AG04450 (cell line): Measurements from ENCODE around the gene OR2M5. TPM values are rescaled to one million over a fixed set of nuclear protein-coding genes. Genes with fewer than 3 reads are reported as not detected.

Experiments used
- CTCF ChIA-PET: fragments of 300-600, 350-600 bp; formaldehyde crosslinking; extraction: SDS; loops from one replicate; lab custom pipeline; 2022; ENCODE audit warnings: antibody characterized with exemption, inconsistent platforms; lab: Charles Lee
- POLR2A ChIA-PET: fragments of 350-600 bp; formaldehyde crosslinking; extraction: SDS; loops from one replicate; lab custom pipeline; 2021; ENCODE audit warnings: antibody characterized with exemption, inconsistent platforms; lab: Yijun Ruan, JAX
- DNase-seq: peaks from one replicate; pipeline ENCODE4 v3.0.0-alpha.2; 2011; ENCODE audit warnings: low read depth, low spot score
- H3K27ac ChIP-seq: one replicate; pipeline ENCODE4 v1.5.1; 2012; ENCODE audit warnings: low read depth, low read length, control low read depth
- H3K27me3 ChIP-seq: one replicate; pipeline ENCODE4 v1.6.0; 2012; ENCODE audit warnings: low read length; ENCODE audit not compliant: control insufficient read depth, insufficient read depth
- H3K4me3 ChIP-seq: 2 replicates; pipeline ENCODE4 v1.5.1; 2011; ENCODE audit warnings: mild to moderate bottlenecking, low read depth, low read length, control low read depth
- H3K9me3 ChIP-seq: 2 replicates; pipeline ENCODE4 v1.5.1; 2012; ENCODE audit warnings: low read length; ENCODE audit not compliant: control insufficient read depth, insufficient read depth
- CTCF ChIP-seq: IDR thresholded peaks from 2 replicates; pipeline ENCODE4 v1.5.1; 2011; ENCODE audit warnings: low read depth, low read length, control low read depth, inconsistent platforms
- polyA plus RNA-seq: library from polyadenylated mRNA; depleted of rRNA; stranded (reverse); fragments of >200 nt; gene quantifications from 2 replicates; pipeline ENCODE4 v1.2.3, GENCODE V29; 2011

The OR2M5 gene
- polyA plus RNA-seq, 1 experiment, result not detected

- Histone ChIP-seq H3K27ac (no peak overlapping the region), H3K9me3 (peaks cover 15% of the 10 kb centered on the region; the same call in 1 of the 2 replicates), H3K4me3 (no peak overlapping the region), H3K27me3 (no peaks in the 10 kb centered on the region)
- ChIA-PET POLR2A (no interaction called here), CTCF (no interaction called here)
- no peak for DNase-seq
- no peak for TF ChIP-seq CTCF
These were observed 11.0 kb downstream of the OR2M5 start for GRCh38 chr1:248155927-248156326.

DNA sequence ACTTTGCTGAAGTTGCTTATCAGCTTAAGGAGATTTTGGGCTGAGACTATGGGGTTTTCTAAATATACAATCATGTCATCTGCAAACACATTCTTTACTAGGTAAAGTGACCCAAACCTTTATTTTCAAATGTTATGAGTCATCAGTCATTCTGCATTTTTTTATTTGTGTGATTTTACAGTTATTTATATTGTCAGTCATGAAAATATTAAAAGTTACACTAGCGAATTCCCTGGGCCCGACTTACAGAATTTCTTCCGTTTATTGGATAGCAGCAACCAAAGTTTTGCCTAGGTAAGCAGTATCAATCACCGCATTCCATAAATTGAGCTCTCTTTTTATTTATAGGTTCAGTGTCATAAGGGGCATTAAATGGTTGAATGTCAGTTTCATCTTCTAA, 13.8 kb downstream of the OR2M5 start:
- no peak overlapping the region for H3K4me3 ChIP-seq
- H3K9me3 ChIP-seq, result peaks cover 4% of the 10 kb centered on the region; the same call in 1 of the 2 replicates
- no peak overlapping the region for H3K27ac ChIP-seq
- no peaks in the 10 kb centered on the region for H3K27me3 ChIP-seq
- CTCF ChIA-PET, result no interaction called here
- DNase-seq, result no peak
- no peak for TF ChIP-seq CTCF
- POLR2A ChIA-PET, result no interaction called here

DNA sequence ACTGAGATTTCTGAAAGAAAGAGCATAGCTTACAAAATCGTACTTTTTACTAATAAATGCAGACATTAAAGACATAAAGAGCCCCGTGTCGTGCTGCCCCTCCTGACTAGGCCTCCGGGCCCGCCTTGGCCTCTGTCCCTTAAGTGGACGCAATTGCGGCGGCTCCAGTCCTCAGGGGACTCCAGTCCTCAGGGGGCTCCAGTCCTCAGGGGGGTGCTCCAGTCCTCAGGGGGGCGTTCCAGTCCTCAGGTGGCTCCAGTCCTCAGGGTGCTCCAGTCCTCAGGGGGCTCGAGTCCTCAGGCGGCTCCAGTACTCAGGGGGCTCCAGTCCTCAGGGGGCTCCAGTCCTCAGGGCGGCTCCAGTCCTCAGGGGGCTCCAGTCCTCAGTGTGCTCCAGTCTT, 19.1 kb downstream of the OR2M5 start:
- no peak overlapping the region for H3K4me3 ChIP-seq
- POLR2A ChIA-PET, result no interaction called here
- H3K9me3 ChIP-seq, result peaks cover 15% of the 10 kb centered on the region
- no peak for DNase-seq
- H3K27ac ChIP-seq, result no peak overlapping the region
- H3K27me3 ChIP-seq, result no peaks in the 10 kb centered on the region
- CTCF ChIA-PET, result no interaction called here
- TF ChIP-seq CTCF, result no peak

GRCh38 chr1:248165186-248165585, 20.2 kb downstream of the OR2M5 start:
- Histone ChIP-seq H3K27ac (no peak overlapping the region), H3K27me3 (no peaks in the 10 kb centered on the region), H3K9me3 (peaks cover 15% of the 10 kb centered on the region), H3K4me3 (no peak overlapping the region)
- TF ChIP-seq CTCF, result no peak
- POLR2A ChIA-PET, result no interaction called here
- CTCF ChIA-PET, result no interaction called here
- DNase-seq, result no peak

DNA sequence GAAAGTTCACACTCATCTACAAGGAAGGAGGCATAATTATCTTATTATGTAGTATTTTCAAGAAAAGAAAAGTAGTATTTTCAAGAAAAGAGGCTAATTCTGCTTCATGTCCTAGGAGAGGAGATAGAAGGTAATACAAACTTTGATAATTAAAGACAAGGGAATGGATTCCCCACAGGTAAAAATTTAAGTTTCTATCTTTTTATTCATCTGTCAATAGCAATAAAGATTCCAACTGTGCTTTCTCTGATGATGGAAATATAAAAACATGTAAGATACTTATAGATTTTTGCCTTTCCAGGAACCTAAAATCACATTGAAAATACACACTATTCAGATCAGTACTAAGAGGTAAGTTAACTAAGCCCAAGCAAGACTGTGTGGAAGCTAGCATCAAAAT, 29.6 kb downstream of the OR2M5 start, which contains the start of gene OR2M2:
TSS of gene OR2M2 (plus strand) at position 301 of the 400 bp plus-strand sequence. CDS start 5,165 bp downstream, outside the sequence.
- ChIA-PET POLR2A (no interaction called here), CTCF (no interaction called here)
- Histone ChIP-seq H3K9me3 (peaks cover 8% of the 10 kb centered on the region), H3K27me3 (no peaks in the 10 kb centered on the region), H3K27ac (no peak within 1 kb of the TSS), H3K4me3 (no peak within 1 kb of the TSS)
- no peak for TF ChIP-seq CTCF
- no peak for DNase-seq
